Activated gamma-delta T cell treated with Interleukin-2 at 50 U/mL for 16 hours (primary cell): ENCODE data around the gene MPHOSPH9.
"Not testable (repeated sequence)": the region's sequence is repeated elsewhere in the genome, so short reads cannot be mapped to it uniquely, and the experiment has no call there.

Source experiments
- DNase-seq: peaks from one replicate; pipeline ENCODE4 v3.0.0-alpha.2; 2020

Gene MPHOSPH9

DNA sequence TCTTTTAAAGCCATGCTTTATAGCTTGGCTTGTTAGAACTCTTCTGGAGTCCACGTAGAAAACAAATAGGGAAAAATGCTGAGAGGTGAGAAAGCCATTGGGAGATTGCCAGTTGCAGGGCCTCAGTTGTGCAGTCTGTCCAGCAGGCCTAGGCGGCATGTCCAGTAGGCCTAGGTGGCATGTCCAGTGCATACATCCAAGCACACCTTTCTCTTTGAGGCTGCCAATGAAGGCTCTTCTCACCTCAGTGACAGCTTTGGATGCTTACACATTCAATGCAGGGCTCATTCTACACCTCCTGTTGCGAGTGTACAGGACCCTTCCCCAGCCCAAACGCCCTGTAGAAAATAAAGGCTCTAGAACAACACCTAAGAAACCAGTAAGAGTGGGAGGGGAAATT is 25.7 kb upstream of the MPHOSPH9 start:
- no peak for DNase-seq

DNA sequence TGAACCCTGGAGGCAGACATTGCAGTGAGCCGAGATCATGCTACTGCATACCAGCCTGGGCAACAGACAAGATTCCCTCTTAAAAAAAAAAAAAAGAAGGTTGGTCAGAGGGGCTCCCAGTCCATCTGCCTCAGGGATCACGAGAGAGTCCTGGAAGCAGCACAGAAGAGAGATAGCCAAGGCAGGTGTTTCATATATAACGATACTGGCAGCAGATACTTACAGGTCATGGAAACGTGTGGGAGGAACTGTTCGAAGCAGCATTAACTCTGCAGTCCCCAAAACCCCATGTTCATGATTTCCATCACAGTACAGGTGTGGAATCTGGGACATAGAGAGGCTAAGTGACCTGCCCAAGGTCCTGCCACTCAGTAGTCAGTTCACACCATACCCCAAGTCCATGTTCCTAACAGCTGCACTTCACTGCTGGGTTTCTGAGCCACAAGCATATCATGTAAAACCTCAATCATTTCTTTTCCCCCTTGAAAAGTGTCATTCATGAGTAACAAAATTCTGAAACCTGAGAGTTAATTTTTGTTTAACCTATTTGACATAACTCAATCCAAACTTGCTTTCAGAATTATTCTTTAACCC is 22.0 kb upstream of the MPHOSPH9 start:
- DNase-seq = no peak

DNA sequence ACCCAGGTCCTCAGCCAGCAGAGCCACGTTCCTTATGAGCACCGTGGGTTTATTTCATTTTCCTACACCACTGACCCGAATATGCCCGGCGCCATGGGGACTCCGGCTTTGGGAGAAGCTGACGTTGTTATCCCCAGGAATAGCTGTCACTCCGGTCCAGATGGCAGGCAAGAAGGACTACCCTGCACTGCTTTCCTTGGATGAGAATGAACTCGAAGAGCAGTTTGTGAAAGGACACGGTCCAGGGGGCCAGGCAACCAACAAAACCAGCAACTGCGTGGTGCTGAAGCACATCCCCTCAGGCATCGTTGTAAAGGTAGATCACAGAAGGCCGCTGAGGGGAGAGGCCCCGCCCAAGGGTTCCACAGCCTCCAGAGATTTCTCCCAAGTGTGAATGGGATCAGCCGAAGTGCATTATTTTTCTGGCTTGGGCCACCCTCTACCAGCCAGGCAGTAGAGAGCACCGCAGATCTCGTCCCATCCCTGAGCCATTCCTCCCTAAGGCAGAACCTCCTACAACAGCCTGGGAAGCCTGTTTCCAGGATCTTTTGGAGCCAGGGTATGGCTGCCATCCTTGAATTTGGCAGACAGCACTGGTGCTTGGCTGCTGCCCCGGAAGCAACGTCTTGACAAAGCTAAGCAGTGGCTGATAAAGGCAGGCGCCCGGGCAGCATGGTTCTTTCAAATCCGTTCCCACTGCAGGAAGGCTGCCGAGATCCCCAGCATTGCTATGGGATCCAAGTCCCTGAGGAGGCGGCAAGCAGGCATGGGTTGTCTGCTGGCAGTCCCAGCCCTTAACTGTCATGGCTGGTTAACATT is 20.9 kb upstream of the MPHOSPH9 start:
- DNase-seq = no peak

DNA sequence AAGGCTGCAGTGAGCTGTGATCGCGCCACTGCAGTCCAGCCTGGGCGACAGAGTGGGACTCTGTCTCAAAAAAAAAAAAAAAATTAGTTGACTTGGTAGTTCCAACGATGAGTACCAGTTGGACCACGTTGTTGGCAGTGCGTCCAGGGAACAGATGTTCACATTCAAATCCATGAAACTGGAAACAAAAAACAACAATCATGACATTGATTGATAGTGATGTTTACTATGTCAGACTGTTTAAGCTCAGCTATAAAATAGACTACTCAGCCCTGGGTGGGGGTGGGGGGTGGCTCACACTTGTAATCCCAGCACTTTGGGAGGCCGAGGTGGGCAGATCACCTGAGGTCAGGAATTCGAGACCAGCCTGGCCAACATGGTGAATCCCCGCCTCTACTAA is 19.4 kb upstream of the MPHOSPH9 start:
- not testable (repeated sequence) for DNase-seq

DNA sequence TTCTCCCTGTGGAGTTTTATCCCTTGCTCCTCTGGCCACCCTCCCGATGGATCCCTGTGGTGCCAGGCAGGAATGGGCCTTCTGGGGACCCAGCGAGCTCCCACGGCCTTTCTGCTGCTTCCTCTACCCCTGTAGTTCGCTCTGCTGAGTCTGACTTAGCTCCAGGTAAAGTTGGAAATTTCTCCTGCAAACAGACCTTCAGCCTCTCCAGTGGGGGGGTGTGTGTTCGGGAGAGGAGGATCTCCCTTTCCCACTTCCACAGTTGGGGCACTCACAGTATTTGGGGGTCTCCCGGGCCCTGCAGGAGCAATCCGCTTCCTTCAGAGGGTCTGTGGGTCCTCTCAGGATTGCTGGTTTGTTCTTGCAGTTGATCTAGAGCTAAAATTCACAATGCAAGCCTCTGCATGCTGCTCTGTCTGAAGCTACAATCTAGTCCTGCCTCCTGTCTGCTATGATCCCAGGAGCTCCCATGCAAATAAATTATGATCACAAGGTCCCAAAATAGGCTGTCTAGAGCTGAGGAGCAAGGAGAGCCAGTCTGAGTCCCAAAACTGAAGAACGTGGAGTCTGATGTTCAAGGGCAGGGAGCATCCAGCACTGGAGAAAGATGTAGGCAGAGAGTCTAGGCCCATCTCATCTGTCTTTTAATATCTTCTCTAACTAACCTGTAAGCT is 18.6 kb upstream of the MPHOSPH9 start:
- no peak for DNase-seq

DNA sequence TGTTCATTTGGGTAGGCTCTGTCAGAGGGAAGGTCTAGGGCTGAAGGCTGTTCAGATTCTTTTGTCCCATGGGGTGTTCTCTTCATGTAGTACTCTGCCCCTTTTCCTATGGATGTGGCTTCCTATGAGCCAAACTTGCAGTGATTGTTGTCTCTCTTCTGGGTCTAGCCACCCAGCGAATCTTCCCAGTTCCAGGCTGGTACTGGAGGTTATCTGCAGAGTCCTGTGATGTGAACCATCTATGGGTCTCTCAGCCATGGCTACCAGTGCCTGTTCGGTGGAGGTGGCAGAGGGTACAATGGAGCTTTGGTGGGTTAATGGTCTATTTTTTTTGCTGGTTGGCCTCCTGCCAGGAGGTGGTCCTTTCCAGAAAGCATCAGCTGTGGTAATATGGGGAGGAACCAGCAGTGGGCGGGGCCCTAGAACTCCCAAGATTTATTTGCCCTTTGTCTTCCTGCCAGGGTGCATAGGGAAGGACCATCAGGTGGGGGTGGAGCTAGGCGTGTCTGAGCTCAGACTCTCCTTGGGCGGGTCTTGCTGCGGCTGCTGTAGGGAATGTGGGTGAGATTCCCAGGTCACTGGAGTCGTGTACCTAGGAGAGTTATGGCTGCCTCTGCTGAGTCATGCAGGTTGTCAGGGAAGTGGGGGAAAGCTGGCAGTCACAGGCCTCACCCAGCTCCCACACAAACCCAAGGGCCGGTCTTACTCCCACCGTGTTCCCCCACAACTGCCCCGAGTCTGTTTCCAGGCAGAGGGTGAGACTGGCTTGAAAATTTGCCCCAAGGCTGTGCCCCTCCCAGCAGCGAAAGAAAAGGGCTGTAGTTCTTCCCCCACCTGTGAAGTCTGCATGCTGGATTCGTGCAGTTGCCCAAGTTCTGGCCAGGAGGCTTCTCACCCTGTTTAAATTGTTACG is 17.8 kb upstream of the MPHOSPH9 start:
- DNase-seq = no peak

DNA sequence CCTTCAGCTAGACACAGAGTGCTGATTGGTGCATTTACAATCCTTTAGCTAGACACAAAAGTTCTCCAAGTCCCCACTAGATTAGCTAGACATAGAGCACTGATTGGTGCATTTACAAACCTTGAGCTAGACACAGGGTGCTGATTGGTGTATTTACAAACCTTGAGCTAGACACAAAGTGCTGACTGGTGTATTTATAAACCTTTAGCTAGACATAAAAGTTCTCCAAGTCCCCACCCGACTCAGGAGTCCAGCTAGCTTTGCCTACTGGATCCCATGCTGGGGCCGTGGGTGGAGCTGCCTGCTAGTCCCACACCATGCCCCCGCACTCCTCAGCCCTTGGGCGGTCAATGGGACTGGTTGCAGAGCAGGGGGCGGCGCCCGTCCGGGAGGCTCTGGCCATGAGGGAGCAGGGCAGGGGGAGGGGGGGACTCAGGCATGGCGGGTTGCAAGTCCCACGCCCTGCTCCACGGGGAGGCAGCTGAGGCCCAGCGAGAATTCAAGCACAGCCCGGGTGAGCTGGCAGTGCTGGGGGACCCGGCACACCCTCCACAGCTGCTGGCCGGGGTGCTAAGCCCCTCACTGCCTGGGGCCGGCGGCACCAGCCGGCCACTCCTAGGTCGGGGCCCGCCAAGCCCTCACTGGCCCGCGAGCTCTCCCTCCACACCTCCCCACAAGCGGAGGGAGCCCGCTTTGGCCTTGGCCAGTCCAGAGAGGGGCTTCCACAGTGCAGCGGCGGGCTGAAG is 16.2 kb upstream of the MPHOSPH9 start:
- not testable (repeated sequence) for DNase-seq

DNA sequence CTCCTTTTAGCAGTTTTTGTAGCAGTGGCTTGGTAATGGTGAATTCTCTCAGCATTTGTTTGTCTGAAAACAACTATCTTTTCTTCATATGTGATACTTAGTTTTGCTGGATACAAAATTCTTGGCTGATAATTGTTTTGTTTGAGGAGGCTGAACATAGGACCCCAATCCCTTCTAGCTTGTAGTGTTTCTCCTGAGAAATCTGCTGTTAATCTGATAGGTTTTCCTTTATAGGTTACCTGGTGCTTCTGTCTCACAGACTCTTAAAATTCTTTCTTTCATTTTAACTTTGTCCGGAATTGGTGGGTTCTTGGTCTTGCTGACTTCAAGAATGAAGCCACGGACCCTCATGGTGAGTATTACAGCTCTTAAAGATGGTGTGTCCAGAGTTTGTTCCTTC is 15.2 kb upstream of the MPHOSPH9 start:
- not testable (repeated sequence) for DNase-seq

DNA sequence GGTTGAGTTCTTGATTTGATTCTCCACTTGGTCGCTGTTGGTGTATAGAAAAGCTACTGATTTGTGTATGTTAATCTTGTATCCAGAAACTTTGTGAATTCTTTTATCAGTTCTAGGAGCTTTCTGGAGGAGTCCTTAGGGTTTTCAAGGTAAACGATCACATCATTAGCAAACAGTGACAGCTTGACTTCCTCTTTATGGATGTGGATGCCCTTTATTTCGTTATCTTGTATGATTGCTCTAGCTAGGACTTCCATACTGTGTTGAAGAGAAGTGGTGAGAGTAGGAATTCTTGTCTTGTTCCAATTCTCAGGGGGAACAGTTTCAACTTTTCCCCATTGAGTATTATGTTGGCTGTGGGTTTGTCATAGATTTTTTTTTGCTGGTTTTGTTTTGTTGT is 12.7 kb upstream of the MPHOSPH9 start:
- no peak for DNase-seq

DNA sequence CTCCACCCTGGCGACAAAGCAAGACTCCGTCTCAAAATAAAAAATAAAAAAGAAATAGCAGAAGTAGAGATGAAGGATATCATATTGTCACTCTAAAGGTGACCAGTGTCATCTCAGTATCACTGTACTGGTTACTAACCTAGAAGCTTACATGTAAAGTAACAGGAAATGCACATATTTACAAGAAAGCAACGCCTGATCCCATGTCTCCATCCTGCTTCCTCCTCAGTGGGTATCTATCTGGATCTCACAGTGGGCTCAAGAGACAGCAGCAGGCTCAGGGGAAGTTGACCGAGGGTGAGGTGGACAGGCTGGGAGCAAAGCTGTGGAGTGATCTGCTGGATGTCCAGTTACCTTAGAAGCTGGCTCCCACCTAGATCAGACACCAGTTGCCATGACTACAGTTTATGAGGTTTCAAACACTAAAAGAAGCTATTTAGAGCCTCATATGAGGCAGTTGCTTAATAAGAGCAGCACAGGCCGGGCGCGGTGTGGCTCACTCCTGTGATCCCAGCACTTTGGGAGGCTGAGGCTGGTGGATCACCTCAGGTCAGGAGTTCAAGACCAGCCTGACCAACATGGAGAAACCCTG is 10.8 kb upstream of the MPHOSPH9 start:
- DNase-seq = no peak

DNA sequence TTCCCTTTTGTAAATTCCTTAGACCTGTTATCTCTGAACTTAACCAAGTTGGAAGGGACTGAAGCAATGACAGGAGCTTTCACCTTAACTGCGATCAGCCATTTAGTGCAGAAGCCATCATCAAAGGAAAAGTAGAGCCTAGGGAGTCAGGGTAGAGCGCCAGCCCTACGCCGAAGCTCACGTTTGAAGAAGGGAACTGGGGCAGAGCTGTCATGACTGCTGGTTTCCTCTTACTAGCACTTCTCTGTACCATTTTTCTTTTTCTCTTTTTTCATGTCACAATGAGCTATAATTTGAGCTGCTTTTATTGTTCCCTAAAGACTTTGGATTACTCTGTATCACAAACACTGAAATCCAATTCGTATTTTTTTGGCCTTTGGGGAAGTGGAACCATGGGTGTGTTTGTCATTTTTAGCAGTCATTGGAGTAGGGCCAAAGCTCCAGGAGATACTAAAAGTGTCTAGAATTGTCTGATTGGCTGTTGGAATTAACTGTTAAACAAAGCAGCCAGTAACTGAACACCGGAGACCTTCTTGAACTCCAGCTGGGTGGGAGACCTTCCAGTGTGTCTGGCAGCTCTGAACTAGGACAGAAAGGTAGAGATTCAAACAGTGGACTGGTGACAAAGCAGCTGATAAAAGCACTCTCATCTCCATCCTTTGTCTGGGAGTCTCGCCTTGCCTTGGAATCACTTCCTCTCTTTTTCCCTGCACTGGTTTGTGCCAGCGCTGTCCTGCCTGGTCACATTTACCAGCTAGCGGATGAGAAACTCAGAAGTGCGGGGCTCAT is 9.4 kb upstream of the MPHOSPH9 start:
- DNase-seq = no peak

DNA sequence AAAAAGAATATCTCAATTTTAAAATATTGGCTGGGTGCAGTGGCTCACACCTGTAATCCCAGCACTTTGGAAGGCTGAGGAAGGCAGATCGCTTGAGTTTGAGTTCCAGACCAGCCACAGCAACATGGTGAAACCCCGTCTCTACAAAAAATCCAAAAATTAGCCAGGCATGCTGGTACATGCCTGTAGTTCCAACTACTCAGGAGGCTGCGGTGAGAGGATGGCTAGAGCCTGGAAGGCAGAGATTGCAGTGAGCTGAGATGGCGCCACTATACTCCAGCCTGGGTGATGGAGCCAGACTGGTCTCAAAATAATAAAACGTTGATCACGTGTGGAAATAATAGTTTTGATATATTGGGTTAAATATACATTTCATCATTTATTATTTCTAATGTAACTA is 6.0 kb upstream of the MPHOSPH9 start:
- no peak for DNase-seq

DNA sequence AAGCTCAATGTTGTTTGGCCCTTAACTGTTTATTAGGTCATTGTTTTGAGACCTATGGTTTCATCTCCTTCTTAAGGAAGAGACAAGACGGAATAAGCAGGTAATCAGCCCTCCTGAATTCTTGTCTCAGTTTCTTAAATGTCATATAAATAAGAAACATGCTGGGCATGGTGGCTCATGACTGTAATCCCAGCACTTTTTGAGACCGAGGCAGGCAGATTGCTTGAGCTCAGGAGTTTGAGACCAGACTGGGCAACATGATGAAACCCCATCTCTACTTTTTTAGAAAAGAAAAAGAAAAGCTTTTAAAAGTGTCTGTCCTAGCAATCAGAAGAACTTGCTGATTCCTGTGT is 5.4 kb upstream of the MPHOSPH9 start:
- no peak for DNase-seq

DNA sequence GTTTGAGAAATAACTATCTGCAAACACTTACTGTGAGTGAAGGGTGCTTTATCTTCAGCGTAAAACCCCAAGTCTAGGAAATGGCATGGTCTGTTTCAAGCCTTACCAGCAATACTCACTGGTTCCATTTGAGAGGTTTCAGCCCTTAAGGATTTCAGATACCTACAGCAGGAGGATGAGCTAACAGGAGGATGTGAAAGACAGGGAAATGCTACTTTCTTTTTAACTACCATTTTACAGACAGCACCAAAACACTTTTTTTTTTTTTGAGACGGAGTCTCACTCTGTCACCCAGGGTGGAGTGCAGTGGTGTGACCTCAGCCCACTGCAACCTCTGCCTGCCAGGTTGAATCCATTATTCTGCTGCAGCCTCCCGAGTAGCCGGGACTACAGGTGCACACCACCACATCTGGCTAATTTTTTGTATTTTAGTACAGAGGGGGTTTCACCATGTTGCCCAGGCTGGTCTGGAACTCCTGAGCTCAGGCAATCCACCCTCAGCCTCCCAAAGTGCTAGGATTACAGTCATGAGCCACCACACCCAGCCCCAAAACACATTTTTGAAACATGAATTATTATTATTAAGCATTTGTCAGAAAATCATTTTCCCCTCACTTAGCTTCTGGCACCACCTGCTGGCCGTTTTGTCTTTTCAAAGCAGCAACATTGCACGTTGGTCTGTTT is 4.8 kb upstream of the MPHOSPH9 start:
- DNase-seq = peak; percentile 73

DNA sequence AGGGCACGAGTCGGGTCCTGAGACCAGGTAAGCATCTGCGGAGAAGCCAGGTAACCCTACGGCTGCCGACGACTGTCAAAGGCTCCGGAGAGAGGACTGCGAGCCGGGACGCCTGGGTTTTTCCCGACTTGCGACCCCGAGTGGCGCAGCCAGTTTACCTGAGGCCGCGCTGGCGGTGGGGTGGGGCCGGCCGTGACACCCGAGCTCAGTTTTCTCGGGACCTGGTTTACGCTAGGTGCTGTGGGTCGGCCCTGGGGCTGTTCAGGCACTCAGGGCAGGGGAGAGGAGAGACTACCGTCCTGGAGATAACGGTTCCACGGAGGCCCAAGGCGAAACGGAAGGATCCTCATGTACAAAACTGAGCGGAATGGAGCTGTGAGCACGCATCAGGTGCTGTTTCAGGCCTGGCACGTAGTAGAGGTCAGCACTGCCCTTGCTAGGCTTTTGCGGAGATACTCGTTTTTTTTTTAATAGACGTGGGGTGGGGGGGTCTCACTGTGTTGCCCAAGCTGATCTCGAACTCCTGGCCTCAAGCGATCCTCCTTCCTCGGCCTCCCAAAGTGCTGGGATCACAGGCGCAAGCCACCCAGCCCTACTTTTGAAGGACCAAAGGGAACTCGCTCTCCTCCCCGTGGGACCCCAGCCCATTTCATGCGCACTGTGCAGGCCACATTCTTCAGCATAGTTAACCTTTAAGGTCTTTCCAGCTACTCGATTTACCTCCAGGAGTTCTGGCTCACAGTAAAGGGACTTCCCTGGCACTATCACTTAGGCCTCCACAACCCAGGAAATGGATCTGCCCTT is 766 bp upstream of the MPHOSPH9 start:
- no peak for DNase-seq

DNA sequence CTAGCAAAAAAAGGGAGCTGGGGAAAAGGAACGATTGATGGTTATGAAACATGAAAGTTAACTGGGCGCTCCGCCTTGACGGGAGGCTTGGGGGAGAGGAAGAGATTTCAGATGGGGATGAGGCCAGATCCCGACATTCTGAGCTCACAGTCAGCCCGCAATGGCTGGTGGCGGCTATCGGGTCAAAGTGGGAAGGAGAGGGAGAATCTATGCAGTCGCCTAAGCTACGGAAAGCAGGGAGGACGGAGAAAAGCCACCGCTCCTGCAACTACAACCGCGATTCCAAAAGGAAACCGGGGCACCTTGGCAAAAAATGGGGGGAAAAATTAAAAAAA is 502 bp downstream of the MPHOSPH9 start:
- DNase-seq = no peak

DNA sequence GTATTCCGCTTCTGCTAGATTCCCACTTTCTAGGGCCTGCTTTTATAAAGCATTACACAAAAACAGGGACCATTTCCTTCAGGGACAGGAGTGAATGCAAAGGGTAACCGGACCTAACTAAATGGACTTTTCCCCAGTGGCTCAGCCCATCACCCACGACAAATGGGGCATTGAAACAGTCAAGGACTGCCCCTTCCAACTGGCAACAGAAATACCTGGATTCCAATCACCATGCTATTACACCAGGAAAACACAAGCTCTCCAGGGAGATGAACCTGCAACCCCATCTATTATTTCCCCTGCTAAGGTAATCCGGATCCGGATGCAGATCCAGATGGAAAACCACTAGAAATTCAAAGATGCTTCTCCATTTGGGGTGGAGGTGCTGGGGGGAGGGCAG is 1.0 kb downstream of the MPHOSPH9 start:
- no peak for DNase-seq

DNA sequence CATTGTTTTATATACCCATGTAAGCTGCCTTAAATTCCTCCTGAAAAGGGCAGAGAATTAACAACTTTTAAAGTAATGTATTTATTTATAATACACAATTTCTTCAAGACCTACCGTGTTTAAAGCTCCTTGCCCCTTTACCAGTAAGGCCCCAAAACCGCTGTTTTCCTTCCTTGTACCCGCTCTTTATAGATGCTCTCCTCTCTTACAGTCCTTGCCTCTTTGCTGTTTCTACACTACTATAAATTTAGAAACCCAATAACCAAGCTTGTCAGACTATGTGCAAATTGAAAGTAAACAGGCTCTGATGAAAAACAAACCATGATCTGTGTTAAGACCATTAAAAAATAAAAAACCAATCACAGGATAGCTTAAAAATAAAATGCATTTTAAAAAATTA is 3.9 kb downstream of the MPHOSPH9 start:
- no peak for DNase-seq

DNA sequence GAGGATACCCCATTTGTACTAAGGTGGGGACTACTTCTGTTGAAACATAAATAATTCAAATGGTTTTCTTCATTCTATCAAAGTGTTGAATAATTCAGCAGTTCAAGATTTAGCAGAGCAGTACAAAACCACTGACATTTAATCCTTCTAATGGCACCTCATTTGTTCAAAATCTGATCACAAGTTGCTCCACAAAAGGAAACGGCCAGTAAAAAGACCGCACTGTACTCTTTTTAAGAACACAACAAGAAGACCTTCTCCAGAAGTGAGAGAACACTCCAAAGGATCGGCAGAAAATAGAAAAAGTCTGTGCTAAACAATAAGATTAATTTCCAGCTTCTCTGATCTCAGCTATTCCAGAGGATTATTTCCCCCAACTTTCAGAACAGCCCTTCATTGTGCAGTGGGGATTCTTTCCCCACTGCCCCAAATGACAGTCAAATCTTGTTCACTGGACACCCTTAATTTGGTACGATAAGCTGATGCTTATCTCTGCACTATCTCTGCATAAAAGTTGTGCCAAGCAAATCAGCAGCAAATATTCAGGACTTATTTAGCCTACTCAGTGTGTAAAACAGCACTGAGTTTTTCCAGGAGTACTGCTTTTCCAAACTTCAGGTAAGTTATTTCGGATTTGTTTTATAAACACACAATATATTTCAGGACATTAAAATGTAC is 5.2 kb downstream of the MPHOSPH9 start:
- DNase-seq = no peak
